SK-N-SH (cell line): ENCODE measurements around the gene MPIG6B. TPM values are rescaled to one million over a fixed set of nuclear protein-coding genes. Genes with fewer than 3 reads are reported as not detected.
"Not testable (repeated sequence)": the region's sequence is repeated elsewhere in the genome, so short reads cannot be mapped to it uniquely, and the experiment has no call there.

ENCODE experiments used
- CTCF ChIA-PET: fragments of 300-600, 350-600 bp; formaldehyde crosslinking; extraction: SDS; loops from one replicate; lab custom pipeline; 2021; lab: Yijun Ruan, JAX
- POLR2A ChIA-PET: fragments of 350-600 bp; sonication (Branson Sonifier 250); formaldehyde crosslinking; extraction: SDS; loops from one replicate; lab custom pipeline; 2020; ENCODE audit warnings: antibody characterized with exemption, inconsistent platforms; lab: Yijun Ruan, JAX
- DNase-seq: peaks from one replicate; pipeline ENCODE4 v3.0.0; 2012
- H2AFZ ChIP-seq: fragments of 200-600 bp; sonication (generic); 2 replicates; pipeline ENCODE4 v1.8.1; 2016; ENCODE audit warnings: antibody characterized with exemption, mild to moderate bottlenecking, low read depth
- H3F3A ChIP-seq: fragments of 200-600 bp; sonication (generic); replicated peaks from 2 replicates; pipeline ENCODE3; 2016; ENCODE audit warnings: antibody characterized with exemption, mild to moderate bottlenecking; ENCODE audit not compliant: insufficient read depth
- H3K27ac ChIP-seq, 2 experiments: fragments of 200-500 bp in 1 of 2; fragments of 200-600 bp in 1 of 2; sonication (Bioruptor generic) in 1 of 2; sonication (generic), shearing (Covaris generic) in 1 of 2; 2 replicates each; pipeline versions ENCODE4 v1.5.1 to v1.6.1; 2014 to 2016; ENCODE audit warnings: low read depth in 2 of 2, inconsistent platforms in 1 of 2, low read length in 1 of 2, mild to moderate bottlenecking in 1 of 2, mixed read lengths in 1 of 2
- H3K27me3 ChIP-seq: fragments of 200-600 bp; sonication (generic), shearing (Covaris generic); 2 replicates; pipeline ENCODE4 v1.6.1; 2016; ENCODE audit warnings: mixed run types; ENCODE audit not compliant: insufficient read depth
- H3K36me3 ChIP-seq, 2 experiments: fragments of 200-500 bp in 1 of 2; fragments of 200-600 bp in 1 of 2; sonication (Bioruptor generic) in 1 of 2; sonication (generic) in 1 of 2; replicated peaks in 1 of 2; 2 replicates each; pipeline versions ENCODE3 to v1.5.1; 2014 to 2016; ENCODE audit warnings: low read length in 1 of 2, mild to moderate bottlenecking in 1 of 2; ENCODE audit not compliant: insufficient read depth in 2 of 2, control insufficient read depth in 1 of 2
- H3K4me1 ChIP-seq, 2 experiments: fragments of 200-500 bp in 1 of 2; fragments of 200-600 bp in 1 of 2; sonication (Bioruptor generic) in 1 of 2; sonication (generic), shearing (Covaris generic) in 1 of 2; 2 replicates each; pipeline versions ENCODE4 v1.5.1 to v1.6.1; 2014 to 2016; ENCODE audit warnings: low read depth in 1 of 2, low read length in 1 of 2, mixed run types in 1 of 2; ENCODE audit not compliant: insufficient read depth in 2 of 2, control insufficient read depth in 1 of 2
- H3K4me2 ChIP-seq: fragments of 200-600 bp; sonication (generic), shearing (Covaris generic); 2 replicates; pipeline ENCODE4 v1.6.1; 2017; ENCODE audit warnings: mixed run types
- H3K4me3 ChIP-seq, 2 experiments: fragments of 200-500 bp in 1 of 2; fragments of 200-600 bp in 1 of 2; sonication (Bioruptor generic) in 1 of 2; sonication (generic), shearing (Covaris generic) in 1 of 2; 2 replicates each; pipeline versions ENCODE4 v1.5.1 to v1.8.1; 2014 to 2016; ENCODE audit warnings: low read depth in 2 of 2, inconsistent platforms in 1 of 2, low read length in 1 of 2, mild to moderate bottlenecking in 1 of 2, mixed read lengths in 1 of 2, moderate library complexity in 1 of 2
- H3K79me2 ChIP-seq: fragments of 200-600 bp; sonication (generic); 2 replicates; pipeline ENCODE4 v1.8.1; 2017; ENCODE audit warnings: mild to moderate bottlenecking; ENCODE audit not compliant: insufficient read depth
- H3K9ac ChIP-seq: fragments of 200-600 bp; sonication (generic); 2 replicates; pipeline ENCODE4 v1.6.1; 2017; ENCODE audit warnings: mixed run types
- H3K9me2 ChIP-seq: fragments of 200-600 bp; sonication (generic); 2 replicates; pipeline ENCODE4 v1.6.1; 2017; ENCODE audit warnings: mixed run types
- H3K9me3 ChIP-seq: fragments of 200-600 bp; sonication (generic); 2 replicates; pipeline ENCODE4 v1.6.1; 2017; ENCODE audit warnings: mixed run types, mild to moderate bottlenecking, moderate library complexity
- H4K20me1 ChIP-seq: fragments of 200-600 bp; sonication (generic); 2 replicates; pipeline ENCODE4 v1.6.1; 2017; ENCODE audit warnings: mild to moderate bottlenecking, mixed run types; ENCODE audit not compliant: insufficient read depth
- CHD2 ChIP-seq: fragments of 150-350 bp; IDR thresholded peaks from 2 replicates; pipeline ENCODE4 v1.6.1; 2018; ENCODE audit warnings: low read length; ENCODE audit not compliant: partially characterized antibody
- FOXJ3 ChIP-seq: sonication (generic); formaldehyde crosslinking; IDR thresholded peaks from 2 replicates; pipeline ENCODE4 v1.5.1; 2020; ENCODE audit warnings: mild to moderate bottlenecking, missing genetic modification reagents
- FOXM1 ChIP-seq: IDR thresholded peaks from 2 replicates; pipeline ENCODE4 v1.4.0; 2012; ENCODE audit warnings: low read depth, mild to moderate bottlenecking
- GABPA ChIP-seq: IDR thresholded peaks from 2 replicates; pipeline ENCODE4 v1.4.0; 2012; ENCODE audit warnings: low read depth, mild to moderate bottlenecking
- MAX ChIP-seq: IDR thresholded peaks from 2 replicates; pipeline ENCODE4 v1.4.0; 2012; ENCODE audit warnings: low read depth
- MXI1 ChIP-seq: IDR thresholded peaks from 2 replicates; pipeline ENCODE4 v1.6.1; 2012; ENCODE audit warnings: mild to moderate bottlenecking, low read depth, low read length, improper control_type of control experiment
- NFIC ChIP-seq: IDR thresholded peaks from 2 replicates; pipeline ENCODE4 v1.4.0; 2012; ENCODE audit warnings: borderline replicate concordance
- NRF1 ChIP-seq: IDR thresholded peaks from 2 replicates; pipeline ENCODE4 v1.6.1; 2012; ENCODE audit warnings: low read depth, mild to moderate bottlenecking, low read length
- POLR2AphosphoS5 ChIP-seq: IDR thresholded peaks from 2 replicates; pipeline ENCODE4 v1.6.1; 2012; ENCODE audit warnings: low read depth, low read length
- RAD21 ChIP-seq: IDR thresholded peaks from 2 replicates; pipeline ENCODE4 v1.6.1; 2012; ENCODE audit warnings: mild to moderate bottlenecking, low read length
- REST ChIP-seq: IDR thresholded peaks from 2 replicates; pipeline ENCODE4 v1.6.1; 2012; ENCODE audit warnings: mild to moderate bottlenecking, low read depth, low read length, moderate library complexity
- TAF1 ChIP-seq: IDR thresholded peaks from 2 replicates; pipeline ENCODE4 v1.6.1; 2012; ENCODE audit warnings: low read depth, mild to moderate bottlenecking, low read length, moderate library complexity, borderline replicate concordance
- TEAD4 ChIP-seq: IDR thresholded peaks from 2 replicates; pipeline ENCODE4 v1.4.0; 2012; ENCODE audit warnings: mild to moderate bottlenecking, borderline replicate concordance; ENCODE audit not compliant: insufficient read depth
- USF2 ChIP-seq: fragments of 150-350 bp; IDR thresholded peaks from 2 replicates; pipeline ENCODE4 v1.6.1; 2017; ENCODE audit warnings: antibody characterized with exemption, low read length, low read depth, borderline replicate concordance
- YY1 ChIP-seq: IDR thresholded peaks from 2 replicates; pipeline ENCODE4 v1.4.0; 2012; ENCODE audit warnings: low read depth, mild to moderate bottlenecking
- ZBTB33 ChIP-seq: IDR thresholded peaks from 2 replicates; pipeline ENCODE4 v1.4.0; 2012; ENCODE audit warnings: low read depth, borderline replicate concordance
- WGBS: methylation state at CpG from one replicate; pipeline ENCODE4 v1.1.6; 2017; ENCODE audit warnings: low lambda C conversion rate; 5-methylcytosine and 5-hydroxymethylcytosine counted together
- polyA plus RNA-seq, 3 experiments: library from polyadenylated mRNA; depleted of rRNA; stranded (reverse); fragments of >200 nt; gene quantifications; 2 replicates each; pipeline ENCODE4 v1.2.3, GENCODE V29; 2012

Gene MPIG6B
- polyA plus RNA-seq, 1 of the 3 experiments (the other 2 are of a cell fraction), result not detected

- Histone ChIP-seq H3K27ac (no peak overlapping the region), H3K9me3 (no peaks in the 10 kb centered on the region), H3F3A (peaks cover 12% of the 10 kb centered on the region), H3K4me3 (no peak overlapping the region), H3K27me3 (no peaks in the 10 kb centered on the region), H3K9ac (no peak overlapping the region), H3K36me3 (no peaks in the 10 kb centered on the region), H4K20me1 (no peaks in the 10 kb centered on the region), H3K4me2 (no peak overlapping the region), H2AFZ (no peak overlapping the region), H3K9me2 (no peaks in the 10 kb centered on the region), H3K4me1 (no peaks in the 10 kb centered on the region; a peak in 1 of 4 replicates), H3K79me2 (no peaks in the 10 kb centered on the region)
- TF ChIP-seq GABPA (no peak), ZBTB33 (no peak), MAX (no peak), MXI1 (no peak), YY1 (no peak), RAD21 (no peak), CHD2 (no peak), TAF1 (no peak), TEAD4 (no peak), USF2 (no peak), FOXJ3 (CRISPR knock-in tag) (no peak), REST (no peak), POLR2AphosphoS5 (no peak), NRF1 (no peak), NFIC (no peak), FOXM1 (no peak)
- no peak for DNase-seq
- WGBS, result 93% methylated on average over 3 of the region's 3 CpGs
- ChIA-PET CTCF (interaction anchor here (1.5 kb wide), 1 partner anchor 21 kb away, joined by 5 read pairs; the partner anchor contains the start of gene DDAH2), POLR2A (no interaction called here)
Observed at GRCh38 chr6:31708224-31708623, 14.9 kb upstream of the MPIG6B start.

- H3K9me2 ChIP-seq, H3K9ac ChIP-seq, H3K4me2 ChIP-seq, H3K4me3 ChIP-seq, H3K27me3 ChIP-seq, H3K36me3 ChIP-seq, H3K27ac ChIP-seq, H3K4me1 ChIP-seq, H3K9me3 ChIP-seq, DNase-seq, H2AFZ ChIP-seq, H4K20me1 ChIP-seq, H3K79me2 ChIP-seq: not testable (repeated sequence)
- H3F3A ChIP-seq, result peaks cover 12% of the 10 kb centered on the region
- WGBS, result 89% methylated on average over 11 of the region's 11 CpGs
- ChIA-PET POLR2A (interaction anchor here (0.6 kb wide), 1 partner anchor 1096 kb away, joined by 3 read pairs; no protein-coding TSS in a partner anchor), CTCF (interaction anchor here (1.5 kb wide), 1 partner anchor 21 kb away, joined by 5 read pairs; the partner anchor contains the start of gene DDAH2)
Observed at GRCh38 chr6:31709157-31709556, 14.0 kb upstream of the MPIG6B start.
